K562 (cell line): Measurements from ENCODE around the gene MEFV. TPM values are rescaled to one million over a fixed set of nuclear protein-coding genes. Genes with fewer than 3 reads are reported as not detected.

Experiments used
- ATAC-seq: fragments of 200-7000 bp; cut with Tn5 transposase; 3 replicates; pipeline ENCODE4 v1.9.1; 2020; ENCODE audit warnings: moderate library complexity
- BruUV-seq: library from RNA; stranded (reverse); fragments of 400-500 nt; replicated peaks from 2 replicates; lab custom pipeline; 2021; lab: Mats Ljungman, UMichigan
- CTCF ChIA-PET: fragments of 300-600 bp; formaldehyde crosslinking; extraction: SDS; loops from one replicate; lab custom pipeline; 2021; ENCODE audit warnings: low intra/inter-chr PET ratio; lab: Yijun Ruan, JAX
- POLR2A ChIA-PET: fragments of 300-600, 350-650 bp; sonication (Branson Sonifier 250); formaldehyde crosslinking; extraction: SDS; loops from one replicate; lab custom pipeline; 2021; ENCODE audit warnings: antibody characterized with exemption, inconsistent platforms; lab: Yijun Ruan, JAX
- DNase-seq, 4 experiments: peaks; one replicate each; pipeline versions ENCODE4 v3.0.0 to v3.0.0-alpha.2; 2011 to 2018; ENCODE audit warnings: low spot score in 3 of 4, mixed read lengths in 3 of 4; ENCODE audit errors: extremely low read depth in 1 of 4
- FAIRE-seq: peaks from 2 replicates; lab custom pipeline; 2011; peaks lifted over from hg19 to GRCh38; lab: Jason Lieb, UNC
- H2AFZ ChIP-seq: 2 replicates; pipeline ENCODE4 v1.6.0; 2011; ENCODE audit warnings: low read depth, low read length, control low read depth, inconsistent platforms
- H3K27ac ChIP-seq: fragments of 200-600 bp; 3 replicates; pipeline ENCODE4 v1.8.0; 2011; ENCODE audit warnings: low read depth, mild to moderate bottlenecking, control low read depth, inconsistent platforms, low read length, moderate library complexity, mixed read lengths; ENCODE audit errors: extremely low read depth
- H3K27me3 ChIP-seq, 2 experiments: fragments of 300-600 bp in 1 of 2; 2 replicates in 1 of 2; 3 replicates in 1 of 2; pipeline versions ENCODE4 v1.6.0 to v1.8.0; 2011; ENCODE audit warnings: inconsistent platforms in 2 of 2, low read length in 2 of 2, mild to moderate bottlenecking in 1 of 2, mixed read lengths in 1 of 2, moderate library complexity in 1 of 2; ENCODE audit not compliant: control insufficient read depth in 2 of 2, insufficient read depth in 2 of 2
- H3K36me3 ChIP-seq: fragments of 300-600 bp; 3 replicates; pipeline ENCODE4 v1.8.0; 2011; ENCODE audit warnings: mild to moderate bottlenecking, low read length, inconsistent platforms; ENCODE audit not compliant: control insufficient read depth, insufficient read depth
- H3K4me1 ChIP-seq, 2 experiments: fragments of 200-600 bp in 1 of 2; replicated peaks in 1 of 2; 2 replicates in 1 of 2; 3 replicates in 1 of 2; pipeline versions ENCODE4 v1.5.1 to v1.8.0; 2011; ENCODE audit warnings: inconsistent platforms in 2 of 2, low read length in 2 of 2, mild to moderate bottlenecking in 1 of 2, mixed read lengths in 1 of 2, moderate library complexity in 1 of 2; ENCODE audit not compliant: control insufficient read depth in 2 of 2, insufficient read depth in 2 of 2
- H3K4me2 ChIP-seq: 2 replicates; pipeline ENCODE4 v1.6.1; 2011; ENCODE audit warnings: low read length, control low read depth, inconsistent platforms, mixed read lengths; ENCODE audit not compliant: insufficient read depth
- H3K4me3 ChIP-seq: fragments of 200-600 bp; sonication (generic), shearing (Covaris generic); 2 replicates; pipeline ENCODE4 v1.5.1; 2016; ENCODE audit warnings: control low read depth, inconsistent platforms
- H3K79me2 ChIP-seq: fragments of 200-600 bp; 3 replicates; pipeline ENCODE4 v1.8.0; 2011; ENCODE audit warnings: low read length, inconsistent platforms; ENCODE audit not compliant: control insufficient read depth, insufficient read depth
- H3K9ac ChIP-seq, 2 experiments: 2 replicates each; pipeline versions ENCODE4 v1.6.0 to v1.6.1; 2011; ENCODE audit warnings: low read depth in 2 of 2, low read length in 2 of 2, control low read depth in 1 of 2, inconsistent platforms in 1 of 2, mild to moderate bottlenecking in 1 of 2, mixed read lengths in 1 of 2; ENCODE audit not compliant: insufficient read depth in 1 of 2
- H3K9me1 ChIP-seq: one replicate; pipeline ENCODE4 v1.6.0; 2011; ENCODE audit warnings: inconsistent platforms, mild to moderate bottlenecking, low read length, moderate library complexity; ENCODE audit not compliant: control insufficient read depth, insufficient read depth
- H3K9me3 ChIP-seq: replicated peaks from 2 replicates; pipeline ENCODE4 v1.5.1; 2011; ENCODE audit warnings: low read depth, low read length, inconsistent platforms; ENCODE audit not compliant: control insufficient read depth, insufficient read depth
- H4K20me1 ChIP-seq: replicated peaks from 2 replicates; pipeline ENCODE4 v1.6.1; 2011; ENCODE audit warnings: low read length, inconsistent platforms, mixed read lengths; ENCODE audit not compliant: control insufficient read depth, insufficient read depth
- ARID2 ChIP-seq: fragments of 450-650 bp; IDR thresholded peaks from 2 replicates; pipeline ENCODE4 v1.6.1; 2017; ENCODE audit warnings: antibody characterized with exemption, mild to moderate bottlenecking
- KHSRP ChIP-seq: fragments of 450-650 bp; IDR thresholded peaks from 2 replicates; pipeline ENCODE4 v1.6.1; 2017
- NELFE ChIP-seq: IDR thresholded peaks from 2 replicates; pipeline ENCODE4 v1.6.1; 2011; ENCODE audit warnings: mild to moderate bottlenecking; ENCODE audit not compliant: insufficient read depth, insufficient read length
- ZNF76 ChIP-seq: fragments of 250-450 bp; sonication (Bioruptor Pico); IDR thresholded peaks from 2 replicates; pipeline ENCODE4 v1.4.0; 2020; ENCODE audit warnings: mild to moderate bottlenecking, moderate library complexity, borderline replicate concordance
- WGBS: fragments of 100-300 bp; shearing (Covaris generic); methylation state at CpG from one replicate; pipeline ENCODE4 v1.1.6; 2016; ENCODE audit warnings: low coverage, mixed read lengths; ENCODE audit not compliant: insufficient coverage; ENCODE audit errors: missing lambda C conversion rate; 5-methylcytosine and 5-hydroxymethylcytosine counted together
- in situ Hi-C: fragments of 300-500 bp; cut with MboI; formaldehyde crosslinking; loops from 4 replicates; pipeline ENCODE4 v1.15.0; 2018; ENCODE audit warnings: inconsistent platforms, mixed read lengths
- intact Hi-C: fragments of 100-400 bp; cut with micrococcal nuclease; formaldehyde crosslinking; loops from 2 replicates; pipeline ENCODE4 v1.14.2; 2022
- polyA plus RNA-seq, 8 experiments: library from polyadenylated mRNA; depleted of rRNA in 4 of 8; stranded (reverse) in 5 of 8; unstranded in 3 of 8; fragments of >200 nt; fragmentation: Nextera tagmentation in 2 of 8; fragmentation: Illumina TruSeq in 1 of 8; extraction: Ambion mirVana in 2 of 8; extraction: Trizol in 1 of 8; gene quantifications; 2 replicates each; pipeline versions ENCODE4 v1.2.1 to v1.2.3, GENCODE V29; 2011 to 2014; ENCODE audit warnings: inconsistent platforms in 1 of 8, missing spikeins in 1 of 8
- total RNA-seq, 7 experiments: library from RNA; depleted of rRNA in 6 of 7; stranded (reverse); fragments of >200 nt in 6 of 7; fragmentation: Illumina TruSeq in 2 of 7; extraction: Trizol in 2 of 7; gene quantifications; 2 replicates each; pipeline versions ENCODE4 v1.2.1 to v1.2.3, GENCODE V29; 2011 to 2021; ENCODE audit warnings: low replicate concordance in 1 of 7
- TF ChIP-seq, protein P1 (sequence below): fragments of 250-450 bp; sonication (Bioruptor Pico); IDR thresholded peaks from 2 replicates; pipeline ENCODE4 v1.5.0; 2022; ENCODE audit warnings: mild to moderate bottlenecking

The MEFV gene
- total and polyA plus RNA-seq, 9 of the 15 experiments (the other 6 are each of a cell fraction or from before 2014, with no cell fraction given), result 0.14 TPM; not detected in 8

DNA sequence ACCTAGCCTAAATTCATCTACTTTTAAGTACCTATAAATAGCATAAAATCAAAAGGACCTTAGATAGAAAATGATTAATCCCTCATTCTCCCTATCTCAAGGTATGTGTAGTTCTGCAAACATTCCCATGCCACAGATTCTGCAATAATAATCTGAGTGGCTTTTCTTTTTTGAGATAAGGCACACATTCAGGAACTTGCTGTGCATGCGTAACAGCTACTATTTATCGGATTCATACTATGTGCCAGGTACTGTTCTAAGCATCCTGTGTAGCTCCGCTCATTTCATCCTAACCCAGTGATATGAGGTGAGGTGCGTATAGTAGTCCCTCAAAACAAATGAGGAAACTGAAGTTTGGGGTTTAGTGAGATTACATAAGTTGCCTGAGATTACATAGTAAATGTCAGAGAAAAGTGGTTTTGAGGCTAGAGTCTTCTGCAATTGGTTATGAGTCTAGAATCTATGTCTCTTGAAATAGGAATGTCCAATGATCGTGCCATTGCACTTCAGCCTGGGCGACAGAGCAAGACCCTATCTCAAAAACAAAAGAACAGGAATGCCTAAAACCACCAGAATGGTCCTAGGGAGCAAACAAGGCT lies 24.9 kb upstream of the MEFV start:
- no peaks in the 10 kb centered on the region for H3K27me3 ChIP-seq
- H3K9me3 ChIP-seq, result peaks cover 3% of the 10 kb centered on the region; the same call in 1 of the 2 replicates
- no peak overlapping the region for H3K9ac ChIP-seq
- no peak overlapping the region for H2AFZ ChIP-seq
- ATAC-seq (no peak), FAIRE-seq (no peak), DNase-seq (no peak)
- no TSS peak for BruUV-seq
- intact Hi-C loops, result no loop called here
- ChIA-PET POLR2A (no interaction called here), CTCF (no interaction called here)
- no peak overlapping the region for H3K4me2 ChIP-seq
- TF ChIP-seq NELFE (no peak), ZNF76 (no peak), ARID2 (no peak), KHSRP (no peak)
- TF ChIP-seq, protein P1, sequence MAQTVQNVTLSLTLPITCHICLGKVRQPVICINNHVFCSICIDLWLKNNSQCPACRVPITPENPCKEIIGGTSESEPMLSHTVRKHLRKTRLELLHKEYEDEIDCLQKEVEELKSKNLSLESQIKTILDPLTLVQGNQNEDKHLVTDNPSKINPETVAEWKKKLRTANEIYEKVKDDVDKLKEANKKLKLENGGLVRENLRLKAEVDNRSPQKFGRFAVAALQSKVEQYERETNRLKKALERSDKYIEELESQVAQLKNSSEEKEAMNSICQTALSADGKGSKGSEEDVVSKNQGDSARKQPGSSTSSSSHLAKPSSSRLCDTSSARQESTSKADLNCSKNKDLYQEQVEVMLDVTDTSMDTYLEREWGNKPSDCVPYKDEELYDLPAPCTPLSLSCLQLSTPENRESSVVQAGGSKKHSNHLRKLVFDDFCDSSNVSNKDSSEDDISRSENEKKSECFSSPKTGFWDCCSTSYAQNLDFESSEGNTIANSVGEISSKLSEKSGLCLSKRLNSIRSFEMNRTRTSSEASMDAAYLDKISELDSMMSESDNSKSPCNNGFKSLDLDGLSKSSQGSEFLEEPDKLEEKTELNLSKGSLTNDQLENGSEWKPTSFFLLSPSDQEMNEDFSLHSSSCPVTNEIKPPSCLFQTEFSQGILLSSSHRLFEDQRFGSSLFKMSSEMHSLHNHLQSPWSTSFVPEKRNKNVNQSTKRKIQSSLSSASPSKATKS (CRISPR knock-in tag), result no peak
- peaks cover 13% of the 10 kb centered on the region; the same call in 2 of the 3 replicates for H3K36me3 ChIP-seq
- peaks cover 29% of the 10 kb centered on the region for H3K79me2 ChIP-seq
- no peak overlapping the region for H3K4me3 ChIP-seq
- H4K20me1 ChIP-seq, result no peaks in the 10 kb centered on the region
- 90% methylated on average over 6 of the region's 6 CpGs for WGBS
- no peak overlapping the region for H3K27ac ChIP-seq
- H3K4me1 ChIP-seq, result peaks cover 8 to 22% of the 10 kb centered on the region in 2 experiments; a peak in 4 of 5 replicates
- H3K9me1 ChIP-seq, result no peaks in the 10 kb centered on the region
- in situ Hi-C loops, result no loop called here
